Mucosa of descending colon (tissue), 3 donors: Measurements from ENCODE around the gene SHC2. TPM values are rescaled to one million over a fixed set of nuclear protein-coding genes. Genes with fewer than 3 reads are reported as not detected.

Experiments
- ATAC-seq: fragments of 200-7000 bp; cut with Tn5 transposase; one replicate; pipeline ENCODE4 v1.9.1; 2020; ENCODE audit warnings: mild to moderate bottlenecking, moderate library complexity
- DNase-seq, 3 donors: peaks; one replicate each; pipeline ENCODE4 v3.0.0-alpha.2; 2020
- H3K36me3 ChIP-seq: fragments of 200-600 bp; one replicate; pipeline ENCODE4 v1.8.0; 2021; ENCODE audit warnings: low read depth, mild to moderate bottlenecking
- H3K4me1 ChIP-seq: fragments of 200-600 bp; one replicate; pipeline ENCODE4 v1.8.0; 2021; ENCODE audit warnings: low read depth, mild to moderate bottlenecking
- H3K4me3 ChIP-seq: fragments of 200-600 bp; one replicate; pipeline ENCODE4 v1.8.0; 2021; ENCODE audit warnings: mild to moderate bottlenecking
- H3K9me3 ChIP-seq: fragments of 200-600 bp; one replicate; pipeline ENCODE4 v1.8.0; 2021; ENCODE audit warnings: mild to moderate bottlenecking
- CTCF ChIP-seq: fragments of 200-600 bp; IDR thresholded peaks from one replicate; pipeline ENCODE4 v1.8.0; 2022; ENCODE audit warnings: antibody characterized with exemption, mild to moderate bottlenecking
- intact Hi-C, 2 donors: fragments of 100-400 bp; cut with DNase I in 1 of 2; cut with micrococcal nuclease in 1 of 2; formaldehyde crosslinking; loops; one replicate each; pipeline versions ENCODE4 v1.11.0 to v1.11.1; 2022; cut with DNase I, micrococcal nuclease
- total RNA-seq, 3 donors: library from RNA; stranded (reverse); fragmentation: NEBNext Ultra II Directional in 2 of 3; extraction: Animal tissue kit (Norgen Biotek cat#: 25700) in 2 of 3; gene quantifications; one replicate each; pipeline versions ENCODE4 v1.2.1 to v1.2.4, GENCODE V29; 2021 to 2023
- donor health status: DM: no; HTN: no; CAD: no; lungs with moderate emphysema.
- donor health status: DM: no; HTN: no; CAD: no.
- donor health status: DM: no; HTN: yes; CAD: no.

SHC2 gene
- total RNA-seq, 3 donors from 2014 or later = 5.3 to 39.3 (median 6.0) TPM

GRCh38 chr19:379796-380195 lies 81.0 kb downstream of the SHC2 start:
- ATAC-seq (no peak), DNase-seq (no peak)
- intact Hi-C loops = no loop called here
- no peak overlapping the region for H3K4me3 ChIP-seq
- TF ChIP-seq CTCF = no peak
- H3K36me3 ChIP-seq = no peaks in the 10 kb centered on the region
- H3K4me1 ChIP-seq = no peaks in the 10 kb centered on the region
- H3K9me3 ChIP-seq = no peaks in the 10 kb centered on the region

DNA sequence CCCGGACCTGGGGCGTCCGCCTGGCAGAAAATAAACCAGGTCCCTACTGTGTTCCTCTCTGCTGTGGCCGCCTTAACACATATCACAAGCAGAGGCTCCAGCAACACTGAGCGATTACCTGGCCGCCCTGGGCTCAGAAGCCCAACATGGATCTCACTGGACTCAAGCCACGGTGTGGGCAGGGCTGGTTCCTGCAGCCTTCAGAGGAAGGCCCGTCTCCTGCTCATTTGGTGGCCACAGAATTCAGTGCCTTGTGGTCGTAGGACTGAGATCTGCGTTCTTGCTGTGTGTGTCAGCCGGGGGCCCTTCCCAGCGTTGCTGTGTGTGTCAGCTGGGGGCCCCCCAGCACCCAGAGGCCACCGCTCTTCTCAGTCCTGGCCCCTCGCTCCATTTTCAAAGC lies 82.1 kb downstream of the SHC2 start:
- no peaks in the 10 kb centered on the region for H3K36me3 ChIP-seq
- intact Hi-C loops = no loop called here
- DNase-seq = no peak

DNA sequence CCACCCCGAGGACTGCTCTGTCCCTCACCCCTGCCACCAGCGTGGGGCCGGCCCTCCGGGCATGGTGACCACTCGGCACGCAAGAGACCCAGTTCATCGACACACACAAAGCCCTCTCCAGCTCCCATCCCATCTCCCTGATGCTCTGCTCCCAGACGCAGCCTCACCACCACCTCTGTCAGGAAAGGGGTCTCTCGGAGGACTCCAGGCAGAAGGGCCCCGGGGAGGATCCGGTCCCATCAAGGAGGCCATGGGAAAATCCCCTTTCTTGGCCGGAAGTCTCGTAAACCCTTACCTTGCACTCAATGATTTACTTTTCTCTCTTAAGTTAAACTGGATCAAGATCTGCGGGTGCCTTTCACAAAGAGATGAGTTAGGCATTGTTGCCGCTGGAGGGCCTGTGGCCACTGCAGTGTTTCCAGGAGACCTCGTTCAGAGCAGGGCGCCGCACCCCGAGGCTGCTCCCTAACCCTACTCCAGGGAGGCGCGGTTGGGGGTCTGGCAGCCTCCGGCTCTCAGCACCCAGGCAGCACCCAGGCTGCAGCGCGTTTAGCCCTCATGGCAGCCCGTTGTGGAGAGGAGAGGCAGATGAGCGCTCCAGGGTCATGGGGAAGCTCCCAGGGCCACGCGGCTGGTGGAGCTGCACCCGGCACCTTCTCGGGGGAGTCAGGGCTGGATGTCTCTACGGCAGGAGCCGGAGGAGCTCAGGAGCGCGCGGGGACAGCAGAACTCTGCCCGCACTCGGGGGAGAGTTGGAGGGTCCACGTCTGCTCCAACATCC lies 82.8 kb downstream of the SHC2 start:
- DNase-seq (no peak), ATAC-seq (no peak)
- intact Hi-C loops = no loop called here
- H3K36me3 ChIP-seq = no peaks in the 10 kb centered on the region
- H3K9me3 ChIP-seq = no peaks in the 10 kb centered on the region
- no peak for TF ChIP-seq CTCF
- H3K4me1 ChIP-seq = no peaks in the 10 kb centered on the region
- no peak overlapping the region for H3K4me3 ChIP-seq

More for the DNA sequence above, 82.1 kb downstream of the SHC2 start:
- ATAC-seq = no peak
- no peaks in the 10 kb centered on the region for H3K4me1 ChIP-seq
- no peak for TF ChIP-seq CTCF
- no peaks in the 10 kb centered on the region for H3K9me3 ChIP-seq
- H3K4me3 ChIP-seq = no peak overlapping the region

GRCh38 chr19:376111-376470 lies 84.7 kb downstream of the SHC2 start:
- intact Hi-C loops = no loop called here
- H3K4me3 ChIP-seq = no peak overlapping the region
- H3K36me3 ChIP-seq = no peaks in the 10 kb centered on the region
- DNase-seq (no peak), ATAC-seq (no peak)
- no peaks in the 10 kb centered on the region for H3K9me3 ChIP-seq
- no peak for TF ChIP-seq CTCF
- H3K4me1 ChIP-seq = no peaks in the 10 kb centered on the region

GRCh38 chr19:375395-376110 lies 85.3 kb downstream of the SHC2 start:
- H3K4me3 ChIP-seq = no peak overlapping the region
- ATAC-seq = no peak
- no peaks in the 10 kb centered on the region for H3K4me1 ChIP-seq
- no peak for DNase-seq
- intact Hi-C loops = no loop called here
- no peak for TF ChIP-seq CTCF
- no peaks in the 10 kb centered on the region for H3K36me3 ChIP-seq
- H3K9me3 ChIP-seq = no peaks in the 10 kb centered on the region
